ENCODE measurements around the gene ARSI. TPM values are rescaled to one million over a fixed set of nuclear protein-coding genes. Genes with fewer than 3 reads are reported as not detected.

The ARSI gene
- polyA plus RNA-seq, 2 donors = 0.77 to 1.6 TPM

- Histone ChIP-seq H3K9me3 (ENCODE audit: control insufficient read depth in 2 of 2, insufficient read depth in 1 of 2, low read depth in 1 of 2, low read length in 1 of 2) (no peaks in the 10 kb centered on the region), H3K4me1 (ENCODE audit: control insufficient read depth in 2 of 2, insufficient read depth in 2 of 2, low read length in 1 of 2) (peaks cover 1 to 5% of the 10 kb centered on the region in 2 donors), H3K4me3 (ENCODE audit: low read depth in 1 of 2, low read length in 2 of 2) (no peak overlapping the region), H3K27me3 (ENCODE audit: control insufficient read depth in 1 of 2, insufficient read depth in 2 of 2, low read length in 2 of 2) (no peaks in the 10 kb centered on the region), H3K27ac (ENCODE audit: low read depth in 2 of 2, low read length in 1 of 2) (no peak overlapping the region), H3K36me3 (ENCODE audit: control insufficient read depth in 2 of 2, insufficient read depth in 2 of 2, low read length in 1 of 2) (peaks cover 0 to 2% of the 10 kb centered on the region in 2 donors)
- WGBS, 2 donors = 50 to 67% methylated on average over 6 of the region's 6 CpGs
Observed at GRCh38 chr5:150288791-150289190, 13.9 kb downstream of the ARSI start.

- Histone ChIP-seq H3K27ac (ENCODE audit: low read depth in 2 of 2, low read length in 1 of 2) (no peak overlapping the region), H3K27me3 (ENCODE audit: control insufficient read depth in 1 of 2, insufficient read depth in 2 of 2, low read length in 2 of 2) (no peaks in the 10 kb centered on the region), H3K36me3 (ENCODE audit: control insufficient read depth in 2 of 2, insufficient read depth in 2 of 2, low read length in 1 of 2) (peaks cover 0 to 2% of the 10 kb centered on the region in 2 donors), H3K9me3 (ENCODE audit: control insufficient read depth in 2 of 2, insufficient read depth in 1 of 2, low read depth in 1 of 2, low read length in 1 of 2) (no peaks in the 10 kb centered on the region), H3K4me1 (ENCODE audit: control insufficient read depth in 2 of 2, insufficient read depth in 2 of 2, low read length in 1 of 2) (peaks cover 0 to 1% of the 10 kb centered on the region in 2 donors), H3K4me3 (ENCODE audit: low read depth in 1 of 2, low read length in 2 of 2) (no peak overlapping the region)
- WGBS, 2 donors = 78 to 81% methylated on average over 4 of the region's 4 CpGs
Observed at GRCh38 chr5:150288361-150288760, 14.3 kb downstream of the ARSI start.

GRCh38 chr5:150286820-150287219, 15.9 kb downstream of the ARSI start:
- Histone ChIP-seq H3K36me3 (ENCODE audit: control insufficient read depth in 2 of 2, insufficient read depth in 2 of 2, low read length in 1 of 2) (peaks cover 0 to 2% of the 10 kb centered on the region in 2 donors), H3K4me1 (ENCODE audit: control insufficient read depth in 2 of 2, insufficient read depth in 2 of 2, low read length in 1 of 2) (no peaks in the 10 kb centered on the region), H3K4me3 (ENCODE audit: low read depth in 1 of 2, low read length in 2 of 2) (no peak overlapping the region), H3K27ac (ENCODE audit: low read depth in 2 of 2, low read length in 1 of 2) (no peak overlapping the region), H3K9me3 (ENCODE audit: control insufficient read depth in 2 of 2, insufficient read depth in 1 of 2, low read depth in 1 of 2, low read length in 1 of 2) (no peaks in the 10 kb centered on the region), H3K27me3 (ENCODE audit: control insufficient read depth in 1 of 2, insufficient read depth in 2 of 2, low read length in 2 of 2) (no peaks in the 10 kb centered on the region)
- WGBS, 2 donors = 77 to 80% methylated on average over 5 of the region's 5 CpGs

GRCh38 chr5:150285114-150285513, 17.6 kb downstream of the ARSI start:
- WGBS, 2 donors = 90 to 94% methylated on average over 7 of the region's 7 CpGs
- Histone ChIP-seq H3K4me1 (ENCODE audit: control insufficient read depth in 2 of 2, insufficient read depth in 2 of 2, low read length in 1 of 2) (no peaks in the 10 kb centered on the region), H3K27me3 (ENCODE audit: control insufficient read depth in 1 of 2, insufficient read depth in 2 of 2, low read length in 2 of 2) (no peaks in the 10 kb centered on the region), H3K27ac (ENCODE audit: low read depth in 2 of 2, low read length in 1 of 2) (no peak overlapping the region), H3K36me3 (ENCODE audit: control insufficient read depth in 2 of 2, insufficient read depth in 2 of 2, low read length in 1 of 2) (no peaks in the 10 kb centered on the region), H3K4me3 (ENCODE audit: low read depth in 1 of 2, low read length in 2 of 2) (no peak overlapping the region), H3K9me3 (ENCODE audit: control insufficient read depth in 2 of 2, insufficient read depth in 1 of 2, low read depth in 1 of 2, low read length in 1 of 2) (no peaks in the 10 kb centered on the region)

GRCh38 chr5:150284311-150284710, 18.4 kb downstream of the ARSI start:
- WGBS, 2 donors = 64 to 72% methylated on average over 13 of the region's 13 CpGs
- H3K36me3 ChIP-seq (ENCODE audit: control insufficient read depth in 2 of 2, insufficient read depth in 2 of 2, low read length in 1 of 2) = no peaks in the 10 kb centered on the region
- no peaks in the 10 kb centered on the region for H3K9me3 ChIP-seq (ENCODE audit: control insufficient read depth in 2 of 2, insufficient read depth in 1 of 2, low read depth in 1 of 2, low read length in 1 of 2)
- H3K4me3 ChIP-seq (ENCODE audit: low read depth in 1 of 2, low read length in 2 of 2) = no peak overlapping the region
- no peaks in the 10 kb centered on the region for H3K27me3 ChIP-seq (ENCODE audit: control insufficient read depth in 1 of 2, insufficient read depth in 2 of 2, low read length in 2 of 2)
- no peak overlapping the region for H3K27ac ChIP-seq (ENCODE audit: low read depth in 2 of 2, low read length in 1 of 2)
- no peaks in the 10 kb centered on the region for H3K4me1 ChIP-seq (ENCODE audit: control insufficient read depth in 2 of 2, insufficient read depth in 2 of 2, low read length in 1 of 2)

GRCh38 chr5:150283904-150284303, 18.8 kb downstream of the ARSI start:
- 71 to 74% methylated on average over 3 of the region's 3 CpGs for WGBS, 2 donors
- H3K27me3 ChIP-seq (ENCODE audit: control insufficient read depth in 1 of 2, insufficient read depth in 2 of 2, low read length in 2 of 2) = no peaks in the 10 kb centered on the region
- no peak overlapping the region for H3K4me3 ChIP-seq (ENCODE audit: low read depth in 1 of 2, low read length in 2 of 2)
- H3K36me3 ChIP-seq (ENCODE audit: control insufficient read depth in 2 of 2, insufficient read depth in 2 of 2, low read length in 1 of 2) = no peaks in the 10 kb centered on the region
- no peaks in the 10 kb centered on the region for H3K9me3 ChIP-seq (ENCODE audit: control insufficient read depth in 2 of 2, insufficient read depth in 1 of 2, low read depth in 1 of 2, low read length in 1 of 2)
- no peaks in the 10 kb centered on the region for H3K4me1 ChIP-seq (ENCODE audit: control insufficient read depth in 2 of 2, insufficient read depth in 2 of 2, low read length in 1 of 2)
- no peak overlapping the region for H3K27ac ChIP-seq (ENCODE audit: low read depth in 2 of 2, low read length in 1 of 2)

- H3K27ac ChIP-seq (ENCODE audit: low read depth in 2 of 2, low read length in 1 of 2) = no peak overlapping the region
- H3K27me3 ChIP-seq (ENCODE audit: control insufficient read depth in 1 of 2, insufficient read depth in 2 of 2, low read length in 2 of 2) = no peaks in the 10 kb centered on the region
- no peaks in the 10 kb centered on the region for H3K9me3 ChIP-seq (ENCODE audit: control insufficient read depth in 2 of 2, insufficient read depth in 1 of 2, low read depth in 1 of 2, low read length in 1 of 2)
- no peaks in the 10 kb centered on the region for H3K36me3 ChIP-seq (ENCODE audit: control insufficient read depth in 2 of 2, insufficient read depth in 2 of 2, low read length in 1 of 2)
- WGBS, 2 donors = 70 to 80% methylated on average over 8 of the region's 8 CpGs
- no peak overlapping the region for H3K4me3 ChIP-seq (ENCODE audit: low read depth in 1 of 2, low read length in 2 of 2)
- H3K4me1 ChIP-seq (ENCODE audit: control insufficient read depth in 2 of 2, insufficient read depth in 2 of 2, low read length in 1 of 2) = no peaks in the 10 kb centered on the region
Observed at GRCh38 chr5:150281987-150282386, 20.7 kb downstream of the ARSI start.

GRCh38 chr5:150279330-150280020, 23.2 kb downstream of the ARSI start:
- H3K4me1 ChIP-seq (ENCODE audit: control insufficient read depth in 2 of 2, insufficient read depth in 2 of 2, low read length in 1 of 2) = no peaks in the 10 kb centered on the region
- no peak overlapping the region for H3K27ac ChIP-seq (ENCODE audit: low read depth in 2 of 2, low read length in 1 of 2)
- H3K4me3 ChIP-seq (ENCODE audit: low read depth in 1 of 2, low read length in 2 of 2) = no peak overlapping the region
- no peaks in the 10 kb centered on the region for H3K27me3 ChIP-seq (ENCODE audit: control insufficient read depth in 1 of 2, insufficient read depth in 2 of 2, low read length in 2 of 2)
- no peaks in the 10 kb centered on the region for H3K36me3 ChIP-seq (ENCODE audit: control insufficient read depth in 2 of 2, insufficient read depth in 2 of 2, low read length in 1 of 2)
- WGBS, 2 donors = 82 to 85% methylated on average over 13 of the region's 13 CpGs
- no peaks in the 10 kb centered on the region for H3K9me3 ChIP-seq (ENCODE audit: control insufficient read depth in 2 of 2, insufficient read depth in 1 of 2, low read depth in 1 of 2, low read length in 1 of 2)

- no peak overlapping the region for H3K27ac ChIP-seq (ENCODE audit: low read depth in 2 of 2, low read length in 1 of 2)
- WGBS, 2 donors = 86 to 90% methylated on average over 6 of the region's 6 CpGs
- H3K4me3 ChIP-seq (ENCODE audit: low read depth in 1 of 2, low read length in 2 of 2) = no peak overlapping the region
Observed at GRCh38 chr5:150278916-150279315, 23.8 kb downstream of the ARSI start.

GRCh38 chr5:150278046-150278730, 24.5 kb downstream of the ARSI start:
- Histone ChIP-seq H3K4me3 (ENCODE audit: low read depth in 1 of 2, low read length in 2 of 2) (no peak overlapping the region), H3K4me1 (ENCODE audit: control insufficient read depth in 2 of 2, insufficient read depth in 2 of 2, low read length in 1 of 2) (no peaks in the 10 kb centered on the region), H3K36me3 (ENCODE audit: control insufficient read depth in 2 of 2, insufficient read depth in 2 of 2, low read length in 1 of 2) (no peaks in the 10 kb centered on the region), H3K27me3 (ENCODE audit: control insufficient read depth in 1 of 2, insufficient read depth in 2 of 2, low read length in 2 of 2) (no peaks in the 10 kb centered on the region), H3K27ac (ENCODE audit: low read depth in 2 of 2, low read length in 1 of 2) (no peak overlapping the region), H3K9me3 (ENCODE audit: control insufficient read depth in 2 of 2, insufficient read depth in 1 of 2, low read depth in 1 of 2, low read length in 1 of 2) (no peaks in the 10 kb centered on the region)
- WGBS, 2 donors = 59 to 61% methylated on average over 7 of the region's 7 CpGs

More at GRCh38 chr5:150278916-150279315, 23.8 kb downstream of the ARSI start:
- H3K4me1 ChIP-seq (ENCODE audit: control insufficient read depth in 2 of 2, insufficient read depth in 2 of 2, low read length in 1 of 2) = no peaks in the 10 kb centered on the region
- H3K9me3 ChIP-seq (ENCODE audit: control insufficient read depth in 2 of 2, insufficient read depth in 1 of 2, low read depth in 1 of 2, low read length in 1 of 2) = no peaks in the 10 kb centered on the region
- no peaks in the 10 kb centered on the region for H3K36me3 ChIP-seq (ENCODE audit: control insufficient read depth in 2 of 2, insufficient read depth in 2 of 2, low read length in 1 of 2)
- H3K27me3 ChIP-seq (ENCODE audit: control insufficient read depth in 1 of 2, insufficient read depth in 2 of 2, low read length in 2 of 2) = no peaks in the 10 kb centered on the region

All from esophagus (tissue), 2 donors.